HG02610 (cell line): ENCODE results near the gene ADAMTS12.

Source experiments
- ATAC-seq: cut with Tn5 transposase; IDR thresholded peaks from one replicate; pipeline ENCODE4 v1.9.1; 2021; ENCODE audit warnings: mild to moderate bottlenecking, moderate library complexity; ENCODE audit not compliant: unreplicated experiment

Gene ADAMTS12

GRCh38 chr5:33611877-33612276 lies 279.9 kb downstream of the ADAMTS12 start:
- no peak for ATAC-seq

- ATAC-seq: no peak
Observed at GRCh38 chr5:33608344-33609041, 283.3 kb downstream of the ADAMTS12 start.

- ATAC-seq: no peak
Observed at GRCh38 chr5:33604503-33604902, 287.3 kb downstream of the ADAMTS12 start.

- no peak for ATAC-seq
Observed at GRCh38 chr5:33601881-33602280, 289.9 kb downstream of the ADAMTS12 start.

GRCh38 chr5:33595303-33595702 lies 296.5 kb downstream of the ADAMTS12 start:
- no peak for ATAC-seq

GRCh38 chr5:33594006-33594405 lies 297.8 kb downstream of the ADAMTS12 start:
- ATAC-seq: no peak

GRCh38 chr5:33592245-33592644 lies 299.5 kb downstream of the ADAMTS12 start:
- ATAC-seq: no peak

GRCh38 chr5:33588654-33589372 lies 303.0 kb downstream of the ADAMTS12 start:
- ATAC-seq: no peak

- no peak for ATAC-seq
Observed at GRCh38 chr5:33583332-33583731, 308.5 kb downstream of the ADAMTS12 start.

- no peak for ATAC-seq
Observed at GRCh38 chr5:33582417-33582816, 309.4 kb downstream of the ADAMTS12 start.

GRCh38 chr5:33579789-33580188 lies 312.0 kb downstream of the ADAMTS12 start:
- ATAC-seq: no peak

GRCh38 chr5:33579152-33579551 lies 312.6 kb downstream of the ADAMTS12 start:
- no peak for ATAC-seq

GRCh38 chr5:33576726-33577590 lies 314.8 kb downstream of the ADAMTS12 start:
- no peak for ATAC-seq

GRCh38 chr5:33565324-33565723 lies 326.5 kb downstream of the ADAMTS12 start:
- no peak for ATAC-seq

GRCh38 chr5:33563983-33564908 lies 327.5 kb downstream of the ADAMTS12 start:
- no peak for ATAC-seq

- no peak for ATAC-seq
Observed at GRCh38 chr5:33563530-33563929, 328.3 kb downstream of the ADAMTS12 start.

GRCh38 chr5:33558489-33558888 lies 333.3 kb downstream of the ADAMTS12 start:
- no peak for ATAC-seq

GRCh38 chr5:33557605-33558004 lies 334.2 kb downstream of the ADAMTS12 start:
- ATAC-seq: no peak

- no peak for ATAC-seq
Observed at GRCh38 chr5:33556330-33557328, 335.2 kb downstream of the ADAMTS12 start.
